HL-60/S4 (cell line): ENCODE results near the gene FAM193A.
"Not testable (repeated sequence)": the region's sequence is repeated elsewhere in the genome, so short reads cannot be mapped to it uniquely, and the experiment has no call there.

ENCODE experiments used
- in situ Hi-C: fragments of 300-500 bp; cut with MboI; formaldehyde crosslinking; loops from 2 replicates; pipeline ENCODE4 v1.14.3; 2022; ENCODE audit warnings: low sequenced_read_pairs

The FAM193A gene

GRCh38 chr4:2721586-2721985, 185.1 kb downstream of the FAM193A start:
- in situ Hi-C loops = no loop called here

GRCh38 chr4:2722033-2722432, 185.6 kb downstream of the FAM193A start:
- in situ Hi-C loops = no loop called here

GRCh38 chr4:2723751-2724150, 187.3 kb downstream of the FAM193A start:
- in situ Hi-C loops = no loop called here

GRCh38 chr4:2725380-2725779, 188.9 kb downstream of the FAM193A start:
- in situ Hi-C loops = no loop called here

GRCh38 chr4:2726881-2727280, 190.4 kb downstream of the FAM193A start:
- in situ Hi-C loops = not testable (repeated sequence)

- in situ Hi-C loops = no loop called here
These were observed 191.8 kb downstream of the FAM193A start for GRCh38 chr4:2728221-2728620.

- in situ Hi-C loops = no loop called here
These were observed 192.5 kb downstream of the FAM193A start for GRCh38 chr4:2728806-2729532.

GRCh38 chr4:2729533-2729875, 193.1 kb downstream of the FAM193A start:
- in situ Hi-C loops = no loop called here

- in situ Hi-C loops = no loop called here
These were observed 195.5 kb downstream of the FAM193A start for GRCh38 chr4:2731907-2732317.

- in situ Hi-C loops = no loop called here
These were observed 196.1 kb downstream of the FAM193A start for GRCh38 chr4:2732526-2732925.

- in situ Hi-C loops = no loop called here
These were observed 196.8 kb downstream of the FAM193A start for GRCh38 chr4:2733001-2733843.

- in situ Hi-C loops = no loop called here
These were observed 197.6 kb downstream of the FAM193A start for GRCh38 chr4:2733844-2734574.

- in situ Hi-C loops = no loop called here
These were observed 198.2 kb downstream of the FAM193A start for GRCh38 chr4:2734612-2735011.

- in situ Hi-C loops = no loop called here
These were observed 199.4 kb downstream of the FAM193A start for GRCh38 chr4:2735869-2736268.

GRCh38 chr4:2738296-2738695, 201.8 kb downstream of the FAM193A start:
- in situ Hi-C loops = not testable (repeated sequence)

- in situ Hi-C loops = no loop called here
These were observed 205.2 kb downstream of the FAM193A start for GRCh38 chr4:2741626-2742025.

- in situ Hi-C loops = no loop called here
These were observed 205.8 kb downstream of the FAM193A start for GRCh38 chr4:2742081-2742822.

- in situ Hi-C loops = no loop called here
These were observed 206.5 kb downstream of the FAM193A start for GRCh38 chr4:2742823-2743517.

- in situ Hi-C loops = no loop called here
These were observed 207.3 kb downstream of the FAM193A start for GRCh38 chr4:2743518-2744445.
